Measurements from ENCODE around the gene BTG3. TPM values are rescaled to one million over a fixed set of nuclear protein-coding genes. Genes with fewer than 3 reads are reported as not detected.

The BTG3 gene
- total and polyA plus RNA-seq, 2 donors = 27.4 to 50.7 TPM

Small RNAs within 50 kb of the gene (small RNA-seq; reads per million reads assigned to genes)
- not detected for gene RF00019

Other genes with a start within 250 kb of the BTG3 start
- 44.2 TPM for gene CXADR, start 99.9 kb downstream of the BTG3 start, total RNA-seq
- 4.8 TPM for gene CXADR, start 99.9 kb downstream of the BTG3 start, polyA plus RNA-seq
- 24.5 TPM for gene C21orf91, start 206.5 kb upstream of the BTG3 start, total RNA-seq
- gene C21orf91, start 206.5 kb upstream of the BTG3 start, polyA plus RNA-seq = 6.3 TPM

Data from urinary bladder (tissue), 2 donors.